M059J (cell line): ENCODE measurements around the gene RNASE4. TPM values are rescaled to one million over a fixed set of nuclear protein-coding genes. Genes with fewer than 3 reads are reported as not detected.

Experiments used
- DNase-seq: peaks from one replicate; pipeline ENCODE4 v3.0.0-alpha.2; 2012; ENCODE audit warnings: low read depth
- total RNA-seq: library from RNA; depleted of rRNA; stranded (reverse); fragments of >200 nt; shearing (Covaris generic); gene quantifications from 2 replicates; pipeline ENCODE4 v1.2.3, GENCODE V29; 2014; rRNA removed

RNASE4 gene
- total RNA-seq, 1 experiment from 2014 or later: 12.1 TPM

- no peak for DNase-seq
Observed at GRCh38 chr14:20743556-20743955, 59.2 kb downstream of the RNASE4 start.

- DNase-seq: no peak
Observed at GRCh38 chr14:20745571-20746358, 61.4 kb downstream of the RNASE4 start, which contains the start of gene EDDM3A. TSS of gene EDDM3A (plus strand) at chr14:20745887. CDS start at chr14:20747581, 1,694 bp downstream.

GRCh38 chr14:20746566-20746965, 62.2 kb downstream of the RNASE4 start:
- DNase-seq: no peak

GRCh38 chr14:20748439-20748838, 64.1 kb downstream of the RNASE4 start:
- no peak for DNase-seq

- DNase-seq: no peak
Observed at GRCh38 chr14:20750194-20750593, 65.8 kb downstream of the RNASE4 start.

Other genes starting within 250 kb of the RNASE4 start
- not detected in 2 replicates for gene KLHL33, start 248.4 kb upstream of the RNASE4 start, total RNA-seq
- 61.5 and 70.0 TPM in 2 replicates for gene OSGEP, start 229.7 kb upstream of the RNASE4 start, total RNA-seq
- 46.0 and 64.7 TPM in 2 replicates for gene APEX1, start 229.3 kb upstream of the RNASE4 start, total RNA-seq
- 23.8 and 27.2 TPM in 2 replicates for gene PIP4P1, start 223.1 kb upstream of the RNASE4 start, total RNA-seq
- 79.3 and 84.2 TPM in 2 replicates for gene PNP, start 215.2 kb upstream of the RNASE4 start, total RNA-seq
- not detected in 2 replicates for gene RNASE10, start 179.0 kb upstream of the RNASE4 start, total RNA-seq
- gene RNASE9, start 123.5 kb upstream of the RNASE4 start, total RNA-seq: not detected in 2 replicates
- not detected in 2 replicates for gene RNASE11, start 96.6 kb upstream of the RNASE4 start, total RNA-seq
- not detected in 2 replicates for gene RNASE12, start 93.2 kb upstream of the RNASE4 start, total RNA-seq
- not detected in 2 replicates for gene OR6S1, start 42.9 kb upstream of the RNASE4 start, total RNA-seq
- gene ANG, start 4.2 kb downstream of the RNASE4 start, total RNA-seq: 2.8 and 3.0 TPM in 2 replicates
- gene EDDM3A, start 61.3 kb downstream of the RNASE4 start, total RNA-seq: not detected in 2 replicates
- not detected in 2 replicates for gene EDDM3B, start 83.8 kb downstream of the RNASE4 start, total RNA-seq
- not detected in 2 replicates for gene RNASE6, start 96.7 kb downstream of the RNASE4 start, total RNA-seq
- gene RNASE1, start 118.3 kb downstream of the RNASE4 start, total RNA-seq: 1.4 and 1.6 TPM in 2 replicates
- not detected in 2 replicates for gene RNASE3, start 206.8 kb downstream of the RNASE4 start, total RNA-seq